ENCODE results near the gene ESM1.

The ESM1 gene

GRCh38 chr5:54996466-54996865, 11.1 kb upstream of the ESM1 start:
- no peaks in the 10 kb centered on the region for H3F3A ChIP-seq (ENCODE audit: low read depth)
- H3K9ac ChIP-seq (ENCODE audit: low read depth, low read length, poor library complexity, severe bottlenecking), result no peak overlapping the region
- no peak overlapping the region for H2AFZ ChIP-seq (ENCODE audit: low read length)
- TF ChIP-seq CTCF (conservative IDR thresholded peaks at IDR 0.05; ENCODE audit: low read length) (no peak), EZH2phosphoT487 (IDR thresholded peaks at IDR 0.05; ENCODE audit: borderline replicate concordance) (no peak)
- H3K4me3 ChIP-seq (ENCODE audit: low read length, poor library complexity, severe bottlenecking), result no peak overlapping the region
- H3K9me2 ChIP-seq (replicated peaks; ENCODE audit: low read depth, low read length), result no peaks in the 10 kb centered on the region
- H3K36me3 ChIP-seq (ENCODE audit: insufficient read depth, low read length), result no peaks in the 10 kb centered on the region
- H3K27me3 ChIP-seq (ENCODE audit: insufficient read depth, low read length, poor library complexity, severe bottlenecking), result no peaks in the 10 kb centered on the region
- no peaks in the 10 kb centered on the region for H4K20me1 ChIP-seq (ENCODE audit: insufficient read depth, low read length, poor library complexity, severe bottlenecking)
- no peak overlapping the region for H3K4me2 ChIP-seq (ENCODE audit: low read depth, low read length, poor library complexity, severe bottlenecking)
- H3K79me2 ChIP-seq (ENCODE audit: insufficient read depth, low read length), result no peaks in the 10 kb centered on the region
- H3K9me3 ChIP-seq (ENCODE audit: insufficient read depth, low read depth, low read length), result no peaks in the 10 kb centered on the region
- peaks cover 5% of the 10 kb centered on the region for H3K4me1 ChIP-seq (ENCODE audit: insufficient read depth, low read length, poor library complexity, severe bottlenecking)

GRCh38 chr5:54995168-54995567, 9.8 kb upstream of the ESM1 start:
- Histone ChIP-seq H4K20me1 (ENCODE audit: insufficient read depth, low read length, poor library complexity, severe bottlenecking) (no peaks in the 10 kb centered on the region), H3K4me1 (ENCODE audit: insufficient read depth, low read length, poor library complexity, severe bottlenecking) (peaks cover 9% of the 10 kb centered on the region), H3K9ac (ENCODE audit: low read depth, low read length, poor library complexity, severe bottlenecking) (no peak overlapping the region), H2AFZ (ENCODE audit: low read length) (no peak overlapping the region), H3K4me2 (ENCODE audit: low read depth, low read length, poor library complexity, severe bottlenecking) (no peak overlapping the region), H3K27me3 (ENCODE audit: insufficient read depth, low read length, poor library complexity, severe bottlenecking) (no peaks in the 10 kb centered on the region), H3K36me3 (ENCODE audit: insufficient read depth, low read length) (no peaks in the 10 kb centered on the region), H3K4me3 (ENCODE audit: low read length, poor library complexity, severe bottlenecking) (no peak overlapping the region), H3K9me2 (replicated peaks; ENCODE audit: low read depth, low read length) (no peaks in the 10 kb centered on the region), H3K9me3 (ENCODE audit: insufficient read depth, low read depth, low read length) (no peaks in the 10 kb centered on the region), H3K79me2 (ENCODE audit: insufficient read depth, low read length) (no peaks in the 10 kb centered on the region), H3F3A (ENCODE audit: low read depth) (no peaks in the 10 kb centered on the region)
- TF ChIP-seq CTCF (conservative IDR thresholded peaks at IDR 0.05; ENCODE audit: low read length), result no peak

GRCh38 chr5:54994628-54995027, 9.2 kb upstream of the ESM1 start:
- H4K20me1 ChIP-seq (ENCODE audit: insufficient read depth, low read length, poor library complexity, severe bottlenecking), result no peaks in the 10 kb centered on the region
- H3K36me3 ChIP-seq (ENCODE audit: insufficient read depth, low read length), result no peaks in the 10 kb centered on the region
- H3K4me3 ChIP-seq (ENCODE audit: low read length, poor library complexity, severe bottlenecking), result no peak overlapping the region
- H3K9ac ChIP-seq (ENCODE audit: low read depth, low read length, poor library complexity, severe bottlenecking), result no peak overlapping the region
- no peaks in the 10 kb centered on the region for H3F3A ChIP-seq (ENCODE audit: low read depth)
- peaks cover 9% of the 10 kb centered on the region for H3K4me1 ChIP-seq (ENCODE audit: insufficient read depth, low read length, poor library complexity, severe bottlenecking)
- H3K4me2 ChIP-seq (ENCODE audit: low read depth, low read length, poor library complexity, severe bottlenecking), result no peak overlapping the region
- no peak overlapping the region for H2AFZ ChIP-seq (ENCODE audit: low read length)
- no peaks in the 10 kb centered on the region for H3K27me3 ChIP-seq (ENCODE audit: insufficient read depth, low read length, poor library complexity, severe bottlenecking)
- no peaks in the 10 kb centered on the region for H3K9me3 ChIP-seq (ENCODE audit: insufficient read depth, low read depth, low read length)
- H3K79me2 ChIP-seq (ENCODE audit: insufficient read depth, low read length), result no peaks in the 10 kb centered on the region
- no peak for TF ChIP-seq EZH2phosphoT487 (IDR thresholded peaks at IDR 0.05; ENCODE audit: borderline replicate concordance)
- no peak for TF ChIP-seq CTCF (conservative IDR thresholded peaks at IDR 0.05; ENCODE audit: low read length)
- H3K9me2 ChIP-seq (replicated peaks; ENCODE audit: low read depth, low read length), result no peaks in the 10 kb centered on the region

Measured in Loucy (cell line).